A204.1 (cell line): Measurements from ENCODE around the gene FCRLB.
"Not testable (repeated sequence)": the region's sequence is repeated elsewhere in the genome, so short reads cannot be mapped to it uniquely, and the experiment has no call there.

ENCODE experiments used
- FAIRE-seq: peaks from 2 replicates; lab custom pipeline; 2012; peaks lifted over from hg19 to GRCh38; lab: Jason Lieb, UNC

The FCRLB gene, protein sequence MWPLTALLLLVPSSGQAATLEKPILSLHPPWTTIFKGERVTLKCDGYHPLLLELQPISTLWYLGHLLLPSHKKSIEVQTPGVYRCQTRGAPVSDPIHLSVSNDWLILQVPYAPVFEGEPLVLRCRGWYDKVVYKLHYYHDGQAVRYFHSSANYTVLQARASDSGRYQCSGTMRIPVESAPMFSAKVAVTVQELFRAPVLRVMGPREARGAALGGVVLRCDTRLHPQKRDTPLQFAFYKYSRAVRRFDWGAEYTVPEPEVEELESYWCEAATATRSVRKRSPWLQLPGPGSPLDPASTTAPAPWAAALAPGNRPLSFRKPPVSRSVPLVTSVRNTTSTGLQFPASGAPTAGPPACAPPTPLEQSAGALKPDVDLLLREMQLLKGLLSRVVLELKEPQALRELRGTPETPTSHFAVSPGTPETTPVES

DNA sequence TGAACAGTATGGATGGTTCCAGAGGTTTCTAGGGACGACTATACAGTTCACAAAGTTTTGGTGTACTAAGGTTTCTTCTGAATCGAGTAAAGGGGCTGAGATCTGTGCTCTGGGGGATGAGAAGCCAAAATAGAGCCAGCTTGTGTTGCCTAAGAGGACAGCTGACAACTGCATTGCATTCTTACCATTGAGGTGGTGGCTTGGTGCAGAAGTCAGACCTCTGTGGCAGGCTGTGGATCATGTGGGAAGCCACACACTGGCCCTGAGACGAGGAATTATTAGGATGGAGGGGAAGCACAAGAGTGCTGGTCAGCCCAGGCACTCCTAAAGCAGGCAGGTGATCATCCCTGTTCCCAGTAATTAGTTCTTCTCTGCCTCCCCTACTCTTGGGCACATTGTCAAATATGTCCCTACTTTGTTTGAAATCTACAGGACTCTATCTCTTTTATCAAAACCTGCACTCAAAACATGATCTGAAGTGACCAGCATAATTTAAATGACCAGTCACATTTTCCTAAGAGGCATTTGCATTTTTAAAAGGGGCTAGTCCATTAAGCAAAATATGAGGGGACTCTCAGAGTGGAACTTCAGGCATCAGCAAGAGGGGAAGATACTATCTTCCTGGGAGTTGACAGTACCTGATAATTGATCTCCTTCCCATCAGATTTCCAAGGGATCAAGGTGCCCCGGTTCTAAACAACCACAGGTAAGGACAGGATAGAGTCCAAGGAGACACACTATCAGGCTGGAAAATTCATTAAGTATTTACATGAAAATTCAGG, at the start of gene FCRLB:
Gene FCRLB (plus strand): TSS at position 589 of the 782 bp plus-strand sequence. CDS start 1,129 bp downstream, outside the sequence.
- no peak for FAIRE-seq

DNA sequence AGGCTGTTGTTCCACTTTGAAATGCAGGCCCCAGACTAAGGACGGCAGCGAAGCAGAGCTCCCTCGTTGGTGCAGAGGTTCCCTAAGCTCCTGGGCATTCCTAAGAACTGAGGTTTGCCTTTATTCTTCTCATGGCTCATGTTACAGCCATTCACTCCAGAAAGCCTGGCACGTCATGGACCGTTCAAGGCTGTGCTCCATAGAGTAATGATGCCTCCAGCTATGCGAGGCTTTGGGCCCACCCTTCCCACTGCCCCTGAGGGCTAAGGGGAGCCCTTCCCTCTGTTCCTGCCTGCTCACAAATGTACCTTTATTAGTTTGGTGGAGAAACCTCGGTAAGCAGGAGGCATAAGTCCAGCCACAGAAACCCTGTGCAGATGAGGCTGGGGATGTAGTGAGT, 47.9 kb upstream of the FCRLB start:
- not testable (repeated sequence) for FAIRE-seq

DNA sequence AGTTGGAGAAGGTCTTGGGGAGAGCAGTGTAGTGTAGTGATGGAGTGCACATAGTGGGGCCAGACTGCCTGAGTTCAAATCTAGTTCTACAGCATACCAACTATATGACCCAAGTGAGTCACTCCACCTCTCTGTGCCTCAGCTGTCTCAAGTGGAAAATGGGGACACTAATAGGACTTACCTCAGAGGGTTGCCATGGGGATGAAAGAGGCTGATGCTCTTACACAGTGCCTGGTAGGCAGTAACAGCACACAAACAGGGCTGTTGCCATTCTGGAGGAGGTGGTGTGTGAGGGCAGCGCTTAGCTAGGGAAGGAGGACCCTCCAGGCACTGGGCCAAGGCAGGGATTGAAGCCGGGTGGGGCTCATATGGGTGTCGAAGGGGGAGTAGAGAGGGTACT, 46.9 kb upstream of the FCRLB start:
- FAIRE-seq: not testable (repeated sequence)

DNA sequence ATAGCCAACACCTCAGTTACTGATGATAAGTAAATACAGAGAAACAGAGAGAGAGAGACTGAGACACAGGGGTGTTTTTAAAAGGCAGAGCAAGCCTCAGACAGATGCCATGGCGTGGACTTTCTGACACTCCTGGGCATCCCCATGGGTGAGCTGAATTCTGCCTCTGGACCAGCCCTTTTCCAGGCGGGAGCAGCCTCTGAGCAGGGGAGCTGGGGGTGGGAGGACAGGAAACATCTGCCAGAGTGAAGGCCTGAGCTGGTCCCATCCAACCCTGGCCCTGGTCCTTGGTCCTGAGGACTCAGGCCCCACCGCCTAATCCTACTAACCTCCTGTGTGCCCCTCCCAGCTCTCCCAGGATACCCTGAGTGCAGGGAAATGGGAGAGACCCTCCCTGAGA, 46.4 kb upstream of the FCRLB start:
- FAIRE-seq: not testable (repeated sequence)

DNA sequence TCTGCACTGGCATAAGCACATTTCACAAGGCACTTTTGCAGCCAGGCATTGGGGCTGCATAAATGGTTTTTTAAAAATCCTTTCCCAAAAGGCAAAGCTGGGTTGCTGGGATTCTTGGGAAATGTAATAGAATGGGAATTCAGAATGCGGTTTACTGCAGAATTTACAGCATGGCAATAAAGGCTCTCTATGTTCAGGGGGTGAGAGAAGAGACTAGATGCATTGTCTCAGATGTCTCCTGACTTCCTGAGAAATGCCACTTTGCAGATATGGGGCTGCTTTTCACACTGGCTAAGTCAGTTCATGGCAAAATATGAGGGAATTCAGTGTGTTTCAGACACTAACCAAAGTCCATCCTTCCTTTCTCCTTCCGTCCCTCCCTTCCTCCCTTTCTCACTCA, 44.9 kb upstream of the FCRLB start:
- FAIRE-seq: no peak

DNA sequence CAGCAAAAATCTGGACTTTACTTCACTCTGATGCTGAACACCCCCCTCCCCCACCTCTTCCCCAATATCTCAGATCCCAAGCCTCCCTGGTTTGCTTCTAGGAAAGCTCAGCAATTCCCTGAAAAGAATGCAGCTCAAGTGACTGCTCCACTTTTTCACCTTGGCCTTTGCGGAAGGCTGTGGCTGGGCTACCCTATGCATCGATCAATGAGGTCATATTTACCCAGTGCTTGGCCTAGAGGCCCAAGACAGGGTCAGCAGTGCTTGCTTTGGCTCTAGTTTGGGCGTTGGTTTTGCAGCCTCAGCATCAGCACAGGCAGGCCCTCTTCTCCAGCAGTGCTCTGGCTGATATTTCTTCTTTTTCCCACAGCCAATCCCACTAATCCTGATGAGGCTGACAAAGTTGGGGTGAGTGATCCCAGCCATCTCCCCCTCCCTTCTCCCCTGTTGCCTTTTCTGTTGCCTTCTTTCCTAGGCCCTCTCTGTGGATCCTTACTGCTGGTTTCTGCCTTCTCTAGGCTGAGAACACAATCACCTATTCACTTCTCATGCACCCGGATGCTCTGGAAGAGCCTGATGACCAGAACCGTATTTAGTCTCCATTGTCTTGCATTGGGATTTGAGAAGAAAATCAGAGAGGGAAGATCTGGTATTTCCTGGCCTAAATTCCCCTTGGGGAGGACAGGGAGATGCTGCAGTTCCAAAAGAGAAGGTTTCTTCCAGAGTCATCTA, 44.2 kb upstream of the FCRLB start:
- no peak for FAIRE-seq

DNA sequence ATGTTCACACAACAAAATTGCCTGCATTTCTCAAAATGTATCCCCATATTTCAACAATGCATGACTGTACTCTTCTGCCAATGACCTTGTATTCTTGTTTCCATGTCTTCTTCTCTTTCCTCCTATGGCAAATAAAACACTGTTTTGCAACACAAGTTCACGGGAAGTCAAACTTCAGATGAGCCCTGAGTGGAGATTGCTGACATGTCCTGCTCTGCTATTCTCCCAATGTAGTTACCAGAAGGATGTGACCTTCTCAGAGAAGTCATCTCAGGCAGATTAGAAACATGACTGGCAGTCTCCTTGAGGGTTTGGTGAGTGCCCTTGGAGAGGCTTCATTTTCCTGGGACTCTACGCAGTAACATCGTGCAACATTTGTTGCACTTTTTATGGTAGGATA, 42.8 kb upstream of the FCRLB start:
- FAIRE-seq: no peak

DNA sequence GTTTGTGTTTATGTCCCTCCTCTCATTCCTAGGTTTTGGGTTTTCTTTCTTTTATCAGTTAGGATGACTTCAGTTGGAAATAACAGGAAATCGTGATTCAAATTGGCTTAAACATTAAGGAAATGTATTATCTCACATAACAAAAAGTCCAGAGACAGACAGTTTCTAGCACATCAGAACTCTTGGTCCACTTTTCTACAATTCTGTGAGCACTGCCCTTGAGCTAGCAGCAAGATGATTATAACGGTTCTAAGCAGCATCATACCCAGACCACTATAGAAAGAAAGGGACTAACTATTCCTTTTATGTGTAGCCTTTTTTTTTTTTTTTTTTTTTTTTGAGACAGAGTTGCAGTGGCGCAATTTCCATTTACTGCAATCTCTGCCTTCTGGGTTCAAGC, 39.5 kb upstream of the FCRLB start:
- FAIRE-seq: no peak

DNA sequence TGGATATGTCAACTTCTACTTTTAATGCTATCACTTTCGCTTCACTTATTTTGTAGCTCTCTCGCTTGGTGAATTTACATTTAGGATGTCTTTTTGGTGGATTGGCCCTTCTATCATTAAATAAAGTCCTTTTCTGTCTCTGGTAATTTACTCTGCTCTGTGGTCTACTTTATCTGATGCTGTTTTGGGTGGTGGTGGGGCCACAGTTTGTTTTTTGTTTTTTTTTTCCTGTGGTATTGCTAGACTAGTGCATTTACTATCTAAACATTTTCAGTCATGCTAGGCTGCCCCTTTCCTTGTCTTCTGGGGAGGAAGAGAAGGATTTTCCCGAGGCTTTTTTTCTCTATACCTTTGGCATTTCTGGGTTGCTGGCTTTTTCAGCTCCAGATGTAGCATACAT, 32.4 kb upstream of the FCRLB start:
- FAIRE-seq: no peak

DNA sequence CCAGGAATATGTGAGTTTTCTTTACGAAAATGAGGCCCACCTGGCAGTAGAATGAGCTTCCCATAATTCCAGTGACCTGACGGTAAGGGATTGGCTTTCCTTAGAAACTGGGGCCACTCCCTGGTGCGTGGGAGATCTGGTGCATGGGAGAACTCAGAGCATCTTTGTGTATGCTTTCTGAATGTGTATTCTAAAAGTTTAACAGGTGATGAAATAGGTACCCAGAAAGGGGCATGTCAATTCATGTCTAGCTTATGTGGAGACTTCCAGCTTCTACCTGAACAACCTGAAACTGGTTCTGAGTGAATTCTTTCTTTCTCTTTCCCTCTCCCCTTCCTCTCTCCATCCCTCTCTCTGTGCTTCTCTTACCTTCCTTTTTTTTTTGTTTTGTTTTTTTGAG, 29.5 kb upstream of the FCRLB start:
- FAIRE-seq: no peak

DNA sequence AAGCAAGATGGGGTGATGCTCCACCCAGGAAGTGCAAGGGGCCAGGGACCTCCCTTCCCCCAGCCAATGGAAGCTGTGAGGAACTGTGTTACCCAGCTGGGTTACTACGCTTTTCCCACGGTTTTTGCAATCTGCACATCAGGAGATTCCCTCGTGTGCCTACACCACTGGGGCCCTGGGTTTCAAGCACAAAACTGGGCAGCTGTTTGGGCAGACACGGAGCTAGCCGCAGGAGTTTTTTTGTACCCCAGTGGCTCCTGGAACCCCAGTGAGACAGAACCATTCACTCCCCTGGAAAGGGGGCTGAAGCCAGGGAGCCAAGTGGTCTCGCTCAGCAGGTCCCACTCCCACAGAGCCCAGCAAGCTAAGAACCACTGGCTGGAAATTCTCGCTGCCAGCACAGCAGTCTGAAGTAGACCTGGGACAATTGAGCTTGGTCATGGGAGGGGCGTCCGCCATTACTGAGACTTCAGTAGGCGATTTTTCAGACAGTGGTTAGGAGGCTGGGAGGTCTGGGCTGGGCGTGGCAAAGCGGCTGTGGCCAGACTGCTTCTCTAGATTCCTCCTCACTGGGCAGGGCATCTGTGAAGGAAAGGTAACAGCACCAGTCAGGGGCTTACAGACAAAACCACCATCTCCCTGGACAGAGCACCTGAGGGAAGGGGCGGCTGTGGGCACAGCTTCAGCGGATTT, 28.2 kb upstream of the FCRLB start:
- FAIRE-seq: not testable (repeated sequence)

DNA sequence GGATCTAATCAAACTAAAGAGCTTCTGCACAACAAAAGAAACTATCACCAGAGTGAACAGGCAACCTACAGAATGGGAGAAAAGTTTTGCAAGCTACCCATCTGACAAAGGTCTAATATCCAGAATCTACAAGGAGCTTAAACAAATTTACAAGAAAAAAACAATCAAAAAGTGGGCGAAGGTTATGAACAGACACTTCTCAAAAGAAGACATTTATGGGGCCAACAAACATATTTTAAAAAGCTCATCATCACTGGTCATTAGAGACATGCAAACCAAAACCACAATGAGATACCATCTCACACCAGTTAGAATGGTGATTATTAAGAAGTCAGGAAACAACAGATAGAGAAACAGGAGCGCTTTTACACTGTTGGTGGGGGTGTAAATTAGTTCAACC, 23.0 kb upstream of the FCRLB start:
- FAIRE-seq: not testable (repeated sequence)

DNA sequence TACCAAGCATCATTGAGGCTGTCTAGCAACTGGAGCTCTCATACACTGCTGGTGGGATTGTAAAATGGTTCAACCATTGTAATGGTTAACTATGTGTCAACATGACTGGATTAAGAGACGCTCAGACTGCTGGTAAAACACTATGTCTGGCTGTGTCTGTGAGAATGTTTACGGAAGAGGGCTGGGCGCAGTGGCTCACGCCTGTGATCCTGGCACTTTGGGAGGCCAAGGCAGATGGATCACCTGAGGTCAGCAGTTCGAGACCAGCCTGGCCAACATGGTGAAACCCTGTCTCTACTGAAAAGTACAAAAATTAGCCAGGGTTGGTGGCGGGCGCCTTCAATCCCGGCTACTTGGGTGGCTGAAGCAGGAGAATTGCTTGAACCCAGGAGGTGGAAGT, 19.1 kb upstream of the FCRLB start:
- FAIRE-seq: no peak

DNA sequence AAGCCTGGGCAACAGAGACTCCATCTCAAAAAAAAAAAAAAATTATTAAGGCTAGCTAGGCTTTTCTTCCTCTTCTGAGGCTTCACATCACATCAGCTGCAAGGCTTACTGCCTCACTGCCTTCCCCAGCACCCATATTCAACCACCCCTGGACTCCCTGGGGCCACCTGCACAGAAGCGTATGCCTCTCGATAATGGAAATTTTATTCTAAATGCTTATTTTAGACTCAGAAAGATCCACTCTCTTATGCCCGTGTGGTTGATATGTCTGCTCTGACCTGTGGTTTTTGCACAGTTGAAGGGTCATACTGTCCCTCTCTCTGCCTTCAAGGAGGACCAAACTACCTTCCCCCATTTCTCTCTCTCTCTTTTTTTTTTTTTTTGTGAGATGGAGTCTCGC, 15.8 kb upstream of the FCRLB start:
- FAIRE-seq: no peak

DNA sequence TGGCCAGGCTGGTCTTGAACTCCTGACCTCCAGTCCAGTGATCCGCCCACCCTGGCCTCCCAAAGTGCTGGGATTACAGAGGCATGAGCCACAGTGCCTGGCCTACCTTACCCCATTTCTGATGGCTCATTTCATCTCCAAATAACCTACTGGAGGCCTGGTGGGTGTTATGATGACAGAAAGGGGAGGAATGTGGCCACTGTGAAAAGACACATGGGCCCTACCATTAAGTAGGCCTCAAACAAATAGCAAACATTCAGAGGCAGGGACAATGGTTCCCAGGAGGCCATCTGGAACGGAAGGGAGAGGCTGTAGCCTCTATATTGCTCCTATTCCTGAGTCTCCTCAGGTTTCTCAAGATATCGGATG, 15.2 kb upstream of the FCRLB start:
- no peak for FAIRE-seq

DNA sequence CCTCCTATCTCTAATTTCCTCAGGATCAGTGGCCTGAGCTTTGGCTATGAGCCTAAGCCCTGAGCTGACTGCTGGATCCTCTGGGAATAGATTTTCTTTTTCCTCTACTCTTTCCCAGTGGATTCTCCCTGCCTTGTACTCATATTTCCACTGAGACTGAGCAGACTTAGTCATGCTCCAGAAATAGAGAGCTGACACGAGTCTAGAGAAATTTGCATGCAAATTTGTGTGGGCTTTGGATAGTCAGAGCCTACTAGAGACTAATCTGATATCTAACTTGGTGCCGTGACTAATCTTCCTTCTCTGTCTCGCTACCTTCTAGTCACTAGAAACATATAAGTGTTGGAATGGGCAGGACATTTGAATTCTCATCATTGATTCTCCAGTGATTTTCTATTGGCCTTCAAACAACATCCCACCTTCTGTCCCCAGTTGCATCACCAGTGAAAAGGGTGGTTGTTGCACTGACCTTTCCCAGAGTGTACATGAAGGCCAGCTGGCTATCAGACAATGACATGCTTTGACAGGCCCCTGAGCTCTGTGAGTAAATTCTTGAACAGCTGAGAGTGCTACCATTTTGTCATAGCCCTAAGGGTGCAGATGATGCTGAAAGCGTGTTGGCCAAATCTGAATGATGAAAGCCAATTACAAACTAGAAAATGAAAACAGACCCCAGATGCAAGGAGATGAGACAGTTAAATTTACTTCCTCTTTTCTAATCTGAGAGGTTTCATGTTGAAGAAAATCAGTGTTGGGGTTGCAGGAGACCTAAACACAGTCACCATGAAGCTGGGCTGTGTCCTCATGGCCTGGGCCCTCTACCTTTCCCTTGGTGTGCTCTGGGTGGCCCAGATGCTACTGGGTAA, 14.6 kb upstream of the FCRLB start, which contains the start of gene FCRLA:
Gene FCRLA (plus strand): TSS at position 748 of the 866 bp plus-strand sequence. CDS start 36 bp downstream, at position 784.
- no peak for FAIRE-seq

DNA sequence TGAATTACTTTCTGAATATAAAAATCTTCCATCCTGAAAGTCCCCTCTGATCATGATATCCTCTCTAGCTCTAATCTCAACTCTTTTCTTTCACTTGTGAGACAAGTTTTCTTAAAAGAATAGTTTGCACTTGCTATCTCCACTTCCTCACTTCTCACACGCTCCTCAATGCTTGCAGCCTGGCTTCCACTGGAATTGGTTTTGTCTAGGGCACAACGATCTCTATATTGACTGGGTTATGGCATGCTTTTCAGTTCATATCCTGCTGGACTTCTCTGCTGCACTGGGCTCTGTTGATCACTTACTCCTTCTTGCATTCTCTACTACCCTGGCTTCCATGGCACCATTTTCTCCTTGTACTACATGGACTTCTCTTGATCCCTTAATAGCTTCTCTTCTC, 13.8 kb upstream of the FCRLB start:
- FAIRE-seq: no peak

DNA sequence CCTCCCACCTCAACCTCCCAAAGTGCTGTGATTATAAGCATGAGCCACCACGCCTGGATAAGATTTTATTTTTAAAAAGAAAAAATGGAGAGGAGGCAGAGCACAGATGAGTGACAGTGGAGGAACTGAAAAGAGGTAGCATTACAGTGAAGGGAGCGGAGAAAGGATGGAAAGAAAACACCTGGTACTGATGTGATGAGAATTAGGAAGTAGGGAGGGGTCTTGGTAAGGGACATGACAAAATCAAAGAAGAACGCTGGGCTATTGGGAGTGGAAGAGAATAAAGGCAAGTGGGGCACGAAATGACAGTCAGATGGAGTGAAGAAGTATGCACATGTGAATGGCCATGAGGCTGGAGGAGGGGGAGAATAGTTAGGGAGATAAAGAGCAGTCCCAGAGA, 12.0 kb upstream of the FCRLB start:
- FAIRE-seq: no peak

DNA sequence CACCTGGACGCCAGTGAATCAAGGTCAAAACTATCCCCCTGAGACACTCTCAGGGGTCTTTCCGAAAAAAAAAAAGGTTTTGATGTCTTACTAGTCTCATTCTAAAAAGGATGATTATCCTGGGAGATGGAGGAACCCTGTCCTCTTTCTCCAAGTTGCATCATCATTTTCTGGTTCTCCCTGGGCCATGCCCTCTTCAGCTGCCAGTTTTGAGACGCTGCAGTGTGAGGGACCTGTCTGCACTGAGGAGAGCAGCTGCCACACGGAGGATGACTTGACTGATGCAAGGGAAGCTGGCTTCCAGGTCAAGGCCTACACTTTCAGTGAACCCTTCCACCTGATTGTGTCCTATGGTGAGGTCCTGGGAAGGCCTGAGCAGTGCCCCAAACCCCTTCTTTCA, 10.8 kb upstream of the FCRLB start:
- FAIRE-seq: no peak

DNA sequence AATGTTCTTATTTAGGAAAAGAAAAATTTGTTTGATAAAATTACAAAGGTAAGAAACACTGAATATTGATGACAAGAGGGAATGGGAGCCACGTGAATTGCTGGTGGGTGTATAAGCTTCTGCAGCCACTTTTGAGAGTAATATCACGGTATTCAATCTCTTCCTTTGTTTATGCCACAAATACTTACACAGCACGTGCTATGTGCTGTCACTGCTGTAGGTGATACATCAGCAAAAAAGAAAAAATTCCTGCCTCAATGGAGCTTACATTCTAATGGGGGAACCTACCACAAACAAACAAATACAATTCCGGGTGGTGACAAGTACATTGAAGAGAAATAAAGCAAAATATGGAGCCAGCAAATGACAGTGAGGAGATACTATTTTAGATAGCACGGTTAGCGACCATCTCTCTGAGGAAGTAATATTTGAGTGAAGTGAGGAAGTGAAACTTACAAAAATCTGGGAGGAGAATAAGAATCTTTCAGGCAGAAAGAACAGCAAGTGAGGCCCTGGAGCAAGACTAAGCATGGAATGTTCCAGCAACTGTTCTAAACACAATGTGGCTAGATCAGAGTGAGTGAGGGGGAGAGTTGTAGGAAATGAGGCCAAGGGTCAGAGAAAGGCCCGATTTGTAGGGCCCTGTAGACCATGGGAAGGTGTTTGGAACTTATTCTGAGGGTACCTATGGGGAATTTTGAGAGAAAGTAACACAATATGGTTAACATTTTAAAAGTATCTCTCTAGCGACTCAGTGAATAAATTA, 2.6 kb upstream of the FCRLB start:
- FAIRE-seq: no peak

DNA sequence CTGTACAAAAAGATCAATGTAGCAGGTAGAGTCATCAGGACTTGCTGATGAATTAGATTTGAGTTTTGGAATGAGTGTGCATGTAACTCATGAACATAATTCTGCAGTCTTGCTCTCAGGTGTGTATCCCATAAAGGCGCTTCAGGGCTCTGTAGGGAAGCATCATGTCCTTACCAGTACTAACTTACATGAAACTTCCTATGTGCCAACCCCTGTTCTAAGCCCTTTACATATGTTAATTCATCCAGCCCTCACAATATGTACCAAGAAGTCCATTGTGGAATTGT, 2.1 kb upstream of the FCRLB start:
- FAIRE-seq: no peak
